ENCODE measurements around the gene WWP2.
"Not testable (repeated sequence)": the region's sequence is repeated elsewhere in the genome, so short reads cannot be mapped to it uniquely, and the experiment has no call there.

WWP2 gene

DNA sequence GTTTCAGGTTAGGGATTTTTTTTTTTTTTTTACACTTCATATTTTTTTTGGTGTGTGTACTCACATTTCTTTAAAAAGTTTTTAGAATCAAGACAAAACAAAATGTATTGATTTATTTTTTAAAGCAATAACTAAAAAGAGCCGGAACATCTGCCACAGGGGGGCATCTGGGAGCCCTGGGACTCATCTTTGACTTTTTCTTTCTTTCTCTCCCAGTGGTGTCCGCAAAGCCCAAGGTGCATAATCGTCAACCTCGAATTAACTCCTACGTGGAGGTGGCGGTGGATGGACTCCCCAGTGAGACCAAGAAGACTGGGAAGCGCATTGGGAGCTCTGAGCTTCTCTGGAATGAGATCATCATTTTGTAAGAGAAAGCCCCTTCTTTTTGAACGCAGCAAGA lies 36.3 kb downstream of the WWP2 start:
- DNase-seq: no peak

DNA sequence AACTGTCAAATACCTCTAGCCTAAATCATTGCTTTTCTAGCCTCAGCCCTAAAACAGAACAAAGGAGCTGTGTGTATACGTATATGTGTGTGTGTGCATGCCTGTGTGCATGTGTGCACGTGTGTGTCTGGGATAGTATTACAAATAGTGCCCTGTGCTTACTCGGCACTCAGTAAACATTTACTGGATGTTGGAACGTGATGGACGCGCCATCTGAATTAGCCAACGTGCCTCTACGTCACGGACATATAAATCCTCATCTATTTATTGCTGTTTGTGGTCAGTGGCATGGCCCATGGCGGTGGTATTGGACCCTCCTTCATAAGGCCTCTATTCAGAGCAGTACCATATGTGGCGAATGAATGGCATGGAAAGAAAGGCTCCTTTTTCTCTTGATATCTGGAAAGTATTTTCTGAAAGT lies 37.5 kb downstream of the WWP2 start:
- no peak for DNase-seq

DNA sequence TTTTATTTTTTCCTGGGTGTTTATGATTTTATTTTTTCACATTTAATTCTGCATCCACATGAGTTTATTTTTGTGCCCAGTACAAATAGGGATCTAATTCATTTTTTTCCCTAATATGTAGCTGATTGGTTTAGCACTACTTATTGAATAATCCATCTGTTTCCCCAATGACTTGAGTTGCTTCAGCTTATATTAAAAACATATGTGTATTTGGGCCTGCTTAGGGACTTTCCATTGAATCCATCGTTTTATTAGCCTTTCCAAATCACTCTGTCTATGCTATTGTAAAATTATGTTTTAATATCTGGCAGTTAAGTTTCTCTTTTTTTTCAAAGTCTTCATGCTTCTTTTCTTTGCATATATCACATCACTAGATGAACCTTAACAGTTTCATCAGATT lies 42.2 kb downstream of the WWP2 start:
- DNase-seq: no peak

- DNase-seq: not testable (repeated sequence)
Measured at GRCh38 chr16:69806776-69807175, 44.6 kb downstream of the WWP2 start.

DNA sequence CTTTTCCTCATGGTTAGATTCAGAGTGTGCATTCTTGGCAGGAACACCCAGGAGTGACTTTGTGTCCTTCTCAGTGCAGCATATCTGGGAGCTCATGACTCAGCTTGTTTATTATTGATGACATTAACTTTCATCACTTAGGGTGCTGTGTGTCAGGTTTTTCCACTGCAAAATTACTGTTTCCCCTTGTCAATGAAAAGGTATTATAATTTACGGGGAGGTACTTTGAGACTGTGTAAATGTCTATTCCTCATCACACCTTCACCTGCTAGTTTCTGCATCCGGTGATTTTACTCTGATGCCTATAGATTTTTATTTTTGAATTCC lies 50.5 kb downstream of the WWP2 start:
- no peak for DNase-seq

GRCh38 chr16:69814078-69814477 lies 51.9 kb downstream of the WWP2 start:
- no peak for DNase-seq

- no peak for DNase-seq
Measured at GRCh38 chr16:69814561-69814960, 52.4 kb downstream of the WWP2 start.

DNA sequence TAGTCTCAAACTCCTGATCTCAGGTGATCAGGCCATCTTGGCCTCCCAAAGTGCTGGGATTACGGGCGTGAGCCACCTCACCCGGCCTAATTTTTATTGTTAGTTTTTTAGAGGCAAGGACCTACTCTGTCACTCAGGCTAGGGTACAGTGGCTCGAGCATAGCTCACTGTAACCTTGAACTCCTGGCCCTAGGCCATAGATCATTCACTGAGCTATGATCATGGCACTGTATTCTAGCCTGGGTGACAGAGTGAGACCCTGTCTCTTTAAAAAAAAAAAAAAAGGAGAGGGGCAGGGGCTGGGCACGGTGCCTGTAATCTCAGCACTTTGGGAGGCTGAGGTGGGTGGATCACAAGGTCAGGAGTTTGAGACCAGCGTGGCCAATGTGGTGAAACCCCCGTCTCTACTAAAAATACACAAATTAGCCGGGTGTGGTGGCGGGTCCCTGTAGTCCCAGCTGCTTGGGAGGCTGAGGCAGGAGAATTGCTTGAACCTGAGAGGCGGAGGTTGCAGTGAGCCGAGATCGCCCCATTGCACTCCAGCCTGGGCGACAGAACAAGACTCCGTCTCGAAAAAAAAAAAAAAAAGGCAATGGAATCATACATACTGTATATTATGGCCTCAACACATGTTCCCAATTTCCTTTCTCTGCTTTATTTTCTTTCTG lies 53.2 kb downstream of the WWP2 start:
- not testable (repeated sequence) for DNase-seq

DNA sequence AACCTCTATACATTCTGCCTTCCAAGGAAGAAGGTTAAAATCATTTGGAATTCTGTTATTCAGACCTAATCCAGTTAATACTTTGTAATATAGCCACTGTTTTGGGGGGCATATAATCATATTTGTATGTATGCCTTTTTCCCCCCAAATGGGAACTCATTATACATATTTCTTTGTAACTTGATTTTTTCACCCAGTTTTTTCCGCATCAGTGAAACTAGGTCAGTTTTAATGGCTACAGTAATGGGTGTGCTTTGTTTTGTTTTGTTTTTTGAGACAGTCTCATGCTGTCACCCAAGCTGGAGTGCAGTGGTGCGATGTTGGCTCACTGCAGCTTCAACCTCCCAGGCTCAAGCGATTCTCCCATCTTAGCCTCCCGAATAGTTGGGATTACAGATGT lies 54.9 kb downstream of the WWP2 start:
- DNase-seq: no peak

DNA sequence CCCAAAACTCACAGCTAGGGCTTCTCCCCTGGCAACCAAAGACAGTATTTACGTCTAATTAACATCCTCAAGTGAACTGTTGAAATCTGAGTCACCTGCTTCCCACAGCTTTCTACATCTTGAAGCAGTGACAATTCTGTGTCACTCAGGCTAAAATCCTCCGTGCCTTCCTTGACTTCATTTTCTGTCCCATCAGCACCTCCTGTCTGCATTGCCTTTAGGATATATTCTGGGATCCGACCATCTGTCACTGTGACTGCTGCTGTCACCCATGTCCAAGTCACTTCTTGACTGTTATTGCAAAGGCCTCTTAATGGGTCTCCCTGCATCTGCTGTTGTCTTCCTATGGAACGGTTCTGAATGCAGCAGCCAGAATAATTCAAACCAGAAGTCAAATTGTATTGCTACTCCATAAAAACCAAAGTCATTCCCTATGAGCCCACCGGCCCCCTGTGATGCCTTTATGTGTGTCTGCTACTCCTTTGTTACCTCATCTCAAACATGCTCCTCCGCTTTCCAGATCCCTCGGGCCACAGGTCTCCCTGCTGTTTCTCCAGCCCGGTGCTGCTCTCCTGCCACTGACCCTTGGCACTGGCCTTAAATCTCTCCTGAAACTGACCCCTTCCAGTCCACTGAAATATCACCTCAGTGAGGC lies 56.9 kb downstream of the WWP2 start:
- no peak for DNase-seq

DNA sequence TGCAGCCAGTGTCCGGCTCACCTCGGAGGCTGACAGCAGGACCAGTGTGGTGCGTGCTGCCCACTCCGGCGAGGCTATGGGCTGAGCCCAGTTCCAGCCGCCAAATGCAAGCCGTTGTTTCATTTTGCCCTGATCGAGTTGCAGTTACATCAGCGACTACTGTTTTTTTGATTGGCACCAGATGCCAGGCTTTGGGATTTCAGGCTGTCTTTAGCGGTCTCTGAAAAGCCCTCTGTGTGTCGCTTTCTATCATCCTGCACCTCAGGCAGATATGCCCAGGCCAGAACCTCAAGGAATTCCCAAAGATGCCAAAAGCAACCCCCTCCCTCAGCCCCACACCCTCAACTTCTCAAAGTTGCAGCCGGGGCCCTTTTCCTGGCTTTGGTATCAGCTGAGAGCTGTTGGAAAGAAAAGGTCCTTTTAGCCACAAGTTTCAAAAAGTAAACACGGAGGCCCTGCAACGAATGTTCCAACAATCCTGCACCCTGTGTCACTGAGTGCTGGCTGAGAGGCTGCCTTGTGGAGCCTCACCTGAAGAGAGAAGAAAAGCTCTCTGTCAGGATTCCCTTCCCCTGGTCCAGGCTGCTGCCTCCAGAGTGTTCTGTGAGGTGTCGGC lies 58.9 kb downstream of the WWP2 start:
- no peak for DNase-seq

- no peak for DNase-seq
Measured at GRCh38 chr16:69821844-69822173, 59.7 kb downstream of the WWP2 start.

GRCh38 chr16:69822174-69822935 lies 60.2 kb downstream of the WWP2 start:
- DNase-seq: no peak

GRCh38 chr16:69823831-69824563 lies 61.9 kb downstream of the WWP2 start:
- no peak for DNase-seq

- DNase-seq: not testable (repeated sequence)
Measured at GRCh38 chr16:69824564-69825142, 62.5 kb downstream of the WWP2 start.

- DNase-seq: no peak
Measured at GRCh38 chr16:69827524-69827923, 65.4 kb downstream of the WWP2 start.

DNA sequence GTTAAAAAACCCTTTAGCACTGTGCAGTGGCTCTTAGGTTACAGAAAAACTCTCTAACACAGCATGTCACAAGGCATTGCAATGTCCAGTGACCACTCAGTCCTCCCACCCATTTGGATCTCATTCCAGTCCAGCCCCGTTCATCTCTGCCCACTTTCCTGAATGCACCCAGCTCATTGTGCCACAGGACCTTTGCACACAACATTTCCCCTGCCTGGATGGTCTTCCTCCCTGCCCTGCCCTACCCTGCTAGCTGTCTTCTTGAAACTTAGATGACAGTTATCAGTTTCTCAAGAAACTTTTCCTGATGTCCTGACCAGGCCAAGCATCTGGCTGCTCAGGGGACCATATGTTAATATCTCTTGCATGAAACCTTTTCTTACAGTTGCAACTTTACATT lies 67.2 kb downstream of the WWP2 start:
- no peak for DNase-seq

- no peak for DNase-seq
Measured at GRCh38 chr16:69830146-69830533, 68.0 kb downstream of the WWP2 start.

DNA sequence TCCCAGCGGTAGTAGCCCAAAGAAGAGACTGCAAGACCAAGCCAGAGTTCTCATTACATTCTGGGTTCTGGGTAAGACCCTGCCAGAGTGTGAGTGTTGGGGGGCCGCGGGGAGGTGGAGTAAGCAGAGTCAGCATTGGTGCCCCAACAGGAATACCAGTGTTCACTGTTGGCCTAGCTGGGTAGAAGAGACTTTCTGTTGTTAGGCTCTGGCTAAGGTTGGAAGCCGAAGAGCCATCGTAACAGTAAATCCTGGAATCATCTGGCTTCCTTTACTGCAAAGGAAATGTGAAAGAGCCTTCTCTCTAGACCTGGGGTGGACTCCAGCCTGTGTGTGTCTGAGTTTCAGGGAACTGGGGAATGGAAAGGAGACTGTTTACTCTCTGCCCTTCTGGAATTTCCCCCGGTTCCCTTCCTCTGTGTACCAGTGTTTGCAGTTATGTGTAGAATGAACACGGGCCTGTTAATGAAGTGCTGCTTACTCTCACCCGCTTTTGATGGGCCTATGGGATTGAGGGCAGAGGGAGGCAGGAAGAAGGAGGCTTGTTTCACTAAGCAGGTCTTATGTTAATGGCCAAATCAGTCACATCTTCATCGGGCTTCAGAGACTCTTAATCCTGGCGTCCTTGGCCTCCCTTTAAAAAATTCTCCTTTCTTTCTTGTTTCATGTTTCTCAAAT lies 68.5 kb downstream of the WWP2 start:
- DNase-seq: no peak

DNA sequence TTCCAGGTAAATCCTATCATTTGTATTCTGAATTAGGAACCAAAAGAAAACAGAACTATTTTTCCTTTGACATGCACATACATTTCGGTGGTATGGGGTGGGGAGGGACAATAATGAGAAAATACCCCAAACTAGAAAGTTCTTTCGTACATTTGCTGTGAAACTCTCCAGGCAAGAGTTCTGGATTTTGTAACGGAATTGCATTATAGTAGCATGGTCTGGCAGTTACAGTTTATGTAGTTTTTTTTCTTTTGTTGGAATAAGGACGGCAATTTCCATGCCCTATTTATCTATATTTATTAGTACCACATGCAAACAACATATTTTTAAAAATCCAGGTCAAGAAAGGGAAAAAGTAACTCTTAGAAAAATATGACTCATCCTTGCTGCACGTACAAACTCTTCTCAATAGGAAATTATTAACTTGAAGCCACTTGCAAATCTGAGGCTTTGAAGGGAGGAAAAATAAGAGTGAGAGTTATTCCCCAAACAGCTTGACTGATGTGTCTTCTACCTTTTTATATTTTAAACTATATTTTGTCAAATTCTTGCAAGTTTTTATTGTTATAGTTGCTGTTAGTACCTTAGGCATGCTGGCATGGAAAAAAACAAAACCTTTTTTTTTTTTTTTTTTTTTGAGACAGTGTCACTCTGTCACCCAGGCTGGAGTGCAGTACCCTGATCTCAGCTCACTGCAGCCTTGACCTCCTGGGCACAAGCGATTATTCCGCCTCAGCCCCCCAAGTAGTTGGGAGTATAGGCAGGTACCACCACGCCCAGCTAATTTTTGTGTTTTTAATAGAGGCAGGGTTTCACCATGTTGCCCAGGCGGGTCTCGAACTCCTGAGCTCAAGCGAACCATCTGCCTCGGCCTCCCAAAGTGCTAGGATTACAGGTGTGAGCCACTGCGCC lies 69.3 kb downstream of the WWP2 start:
- DNase-seq: no peak

All from NCI-H345 (cell line).